ENCODE data around the gene EFNA5.

Gene EFNA5

GRCh38 chr5:107704681-107705401, 34.1 kb upstream of the EFNA5 start:
- TF ChIP-seq CTCF (IDR thresholded peaks at IDR 0.05; ENCODE audit: low read depth, low read length) = no peak
- no peak for DNase-seq (ENCODE audit: extremely low read depth, low read depth)

- no peak for DNase-seq (ENCODE audit: extremely low read depth, low read depth)
- no peak for TF ChIP-seq CTCF (IDR thresholded peaks at IDR 0.05; ENCODE audit: low read depth, low read length)
Observed at GRCh38 chr5:107700481-107700880, 29.7 kb upstream of the EFNA5 start.

GRCh38 chr5:107699425-107699824, 28.7 kb upstream of the EFNA5 start:
- no peak for TF ChIP-seq CTCF (IDR thresholded peaks at IDR 0.05; ENCODE audit: low read depth, low read length)
- no peak for DNase-seq (ENCODE audit: extremely low read depth, low read depth)

GRCh38 chr5:107698286-107698685, 27.5 kb upstream of the EFNA5 start:
- TF ChIP-seq CTCF (IDR thresholded peaks at IDR 0.05; ENCODE audit: low read depth, low read length) = no peak
- no peak for DNase-seq (ENCODE audit: extremely low read depth, low read depth)

- no peak for TF ChIP-seq CTCF (IDR thresholded peaks at IDR 0.05; ENCODE audit: low read depth, low read length)
- no peak for DNase-seq (ENCODE audit: extremely low read depth, low read depth)
Observed at GRCh38 chr5:107696498-107696897, 25.8 kb upstream of the EFNA5 start.

GRCh38 chr5:107696080-107696479, 25.3 kb upstream of the EFNA5 start:
- no peak for DNase-seq (ENCODE audit: extremely low read depth, low read depth)
- TF ChIP-seq CTCF (IDR thresholded peaks at IDR 0.05; ENCODE audit: low read depth, low read length) = no peak

- DNase-seq (ENCODE audit: extremely low read depth, low read depth) = no peak
- no peak for TF ChIP-seq CTCF (IDR thresholded peaks at IDR 0.05; ENCODE audit: low read depth, low read length)
Observed at GRCh38 chr5:107687937-107688336, 17.2 kb upstream of the EFNA5 start.

Measured in AG09319 (cell line).